Activated CD8-positive, alpha-beta memory T cell treated with anti-CD3 and anti-CD28 coated beads for 4 hours (primary cell): ENCODE results near the gene PPFIA4.

Source experiments
- DNase-seq, 2 donors: peaks; one replicate each; pipeline ENCODE4 v3.0.0-alpha.2; 2020; ENCODE audit warnings: low read depth in 2 of 2

Gene PPFIA4

DNA sequence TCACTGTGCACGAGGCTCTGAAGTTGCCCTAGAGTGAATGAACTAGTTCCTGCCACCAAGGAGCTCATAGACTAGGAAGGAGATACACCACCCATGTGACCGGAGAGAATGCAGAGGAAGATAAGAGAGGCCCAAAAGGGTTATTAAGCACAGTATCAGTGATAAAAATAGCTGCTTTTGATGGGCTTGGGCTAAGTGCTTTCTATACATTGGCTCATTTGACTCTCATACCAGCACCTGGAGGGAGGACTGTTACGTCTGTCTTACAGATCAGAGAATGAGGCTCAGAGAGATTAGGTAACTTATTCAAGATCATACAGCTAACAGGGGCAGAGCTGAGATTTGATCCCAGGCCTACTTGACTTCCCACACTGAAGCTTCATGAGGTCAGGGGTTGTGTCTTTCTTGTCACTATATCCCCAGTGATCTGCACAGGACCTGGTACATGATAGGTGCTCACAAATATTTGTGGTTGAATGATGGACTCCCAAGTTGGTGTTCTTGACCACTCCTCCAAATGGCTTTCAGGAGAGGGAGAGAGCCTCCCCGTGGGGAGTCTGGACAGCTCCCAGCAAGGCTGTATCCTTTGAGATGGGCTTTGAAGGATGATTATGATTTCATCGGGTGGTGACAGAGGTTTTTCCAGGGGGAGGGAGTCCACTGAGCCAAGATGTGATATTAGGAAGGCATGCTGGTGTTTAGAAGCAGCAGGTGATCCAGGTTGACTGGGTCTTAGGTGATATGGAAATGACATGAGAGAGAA is 14.4 kb downstream of the PPFIA4 start:
- no peak for DNase-seq

DNA sequence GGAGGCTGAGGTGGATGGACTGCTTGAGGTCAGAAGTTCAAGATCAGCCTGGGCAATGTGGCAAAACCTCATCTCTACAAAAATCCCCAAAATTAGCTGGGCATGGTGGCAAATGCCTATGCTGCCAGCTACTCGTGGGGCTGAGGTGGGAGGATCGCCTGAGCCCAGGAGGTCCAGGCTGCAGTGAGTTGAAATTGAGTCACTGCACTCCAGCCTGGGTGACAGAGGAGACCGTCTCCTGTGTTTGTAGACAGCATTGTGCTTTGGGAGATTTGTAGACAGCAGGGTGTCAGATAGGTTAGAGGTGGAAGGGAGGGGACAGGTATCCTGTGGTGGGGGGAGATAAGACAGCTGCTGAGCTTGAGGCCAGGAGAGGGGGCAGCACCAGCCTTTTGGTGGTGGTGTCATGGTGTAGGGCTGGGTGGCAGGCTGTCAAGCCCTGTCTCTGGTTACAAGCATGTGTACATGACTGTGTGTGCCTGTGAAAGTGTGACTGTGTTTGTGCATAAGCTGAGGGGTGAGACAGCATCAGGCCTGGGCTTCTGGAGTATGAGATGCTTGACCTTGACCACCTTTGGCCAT is 15.2 kb downstream of the PPFIA4 start:
- DNase-seq = no peak

DNA sequence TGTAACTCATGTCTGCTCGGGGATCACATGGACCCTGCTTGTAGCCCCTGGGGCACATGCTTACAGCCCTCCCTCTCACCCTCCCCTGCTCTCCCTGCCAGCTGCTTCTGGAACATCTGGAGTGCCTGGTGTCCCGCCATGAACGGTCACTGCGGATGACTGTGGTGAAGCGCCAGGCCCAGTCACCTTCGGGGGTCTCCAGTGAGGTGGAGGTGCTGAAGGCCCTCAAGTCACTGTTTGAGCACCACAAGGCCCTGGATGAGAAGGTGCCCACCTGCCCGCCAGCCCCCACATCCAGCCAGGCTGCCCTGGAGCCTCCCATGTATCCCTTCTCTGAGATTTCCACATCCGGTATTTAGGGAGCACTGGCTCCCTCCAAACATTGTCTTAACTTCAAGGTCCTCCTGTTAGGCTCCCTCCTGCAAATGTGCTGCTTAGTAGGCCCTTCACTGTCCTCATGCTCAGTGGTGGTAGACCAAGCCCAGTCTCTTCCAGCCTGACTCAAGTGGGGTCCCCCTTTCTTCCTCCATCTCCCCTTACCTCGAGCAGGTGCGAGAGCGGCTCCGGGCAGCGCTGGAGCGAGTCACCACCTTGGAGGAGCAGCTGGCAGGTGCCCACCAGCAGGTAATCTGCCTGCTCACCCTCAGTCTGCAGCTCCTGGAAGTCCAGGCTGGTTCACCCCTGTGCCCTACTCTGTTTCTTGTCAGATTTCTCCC is 17.7 kb downstream of the PPFIA4 start:
- DNase-seq = no peak

DNA sequence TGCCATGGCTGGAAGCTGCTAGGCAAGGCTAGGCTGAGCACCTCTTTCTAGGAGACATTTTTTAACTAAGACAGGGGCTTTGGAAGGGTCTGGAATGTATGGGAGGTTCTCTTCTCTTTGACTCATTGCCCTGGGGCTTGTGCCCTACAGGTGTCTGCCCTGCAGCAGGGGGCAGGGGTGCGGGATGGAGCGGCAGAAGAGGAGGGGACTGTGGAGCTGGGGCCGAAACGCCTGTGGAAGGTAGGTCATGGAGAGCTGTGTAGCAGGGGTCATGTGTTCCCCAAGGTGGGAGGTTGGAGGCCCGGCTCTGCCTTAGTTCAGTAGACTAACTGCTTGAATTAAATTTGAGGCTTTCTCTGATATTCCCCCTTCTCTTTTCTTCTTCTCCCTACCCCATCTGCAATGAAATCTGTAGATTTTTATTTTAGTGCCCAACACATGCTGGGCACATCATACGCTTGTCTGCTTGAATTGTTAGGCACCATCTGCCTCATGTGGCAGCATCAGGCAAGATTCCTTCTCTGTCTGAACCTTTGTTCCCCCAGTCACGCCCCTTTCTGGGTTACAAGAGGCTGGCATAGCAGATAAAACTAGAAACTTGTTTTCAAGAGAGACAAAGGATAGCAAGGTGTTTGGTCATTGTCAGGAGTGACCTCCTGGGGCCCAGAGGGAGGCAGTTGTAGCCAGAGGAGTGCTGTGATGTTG is 18.4 kb downstream of the PPFIA4 start:
- DNase-seq = no peak

DNA sequence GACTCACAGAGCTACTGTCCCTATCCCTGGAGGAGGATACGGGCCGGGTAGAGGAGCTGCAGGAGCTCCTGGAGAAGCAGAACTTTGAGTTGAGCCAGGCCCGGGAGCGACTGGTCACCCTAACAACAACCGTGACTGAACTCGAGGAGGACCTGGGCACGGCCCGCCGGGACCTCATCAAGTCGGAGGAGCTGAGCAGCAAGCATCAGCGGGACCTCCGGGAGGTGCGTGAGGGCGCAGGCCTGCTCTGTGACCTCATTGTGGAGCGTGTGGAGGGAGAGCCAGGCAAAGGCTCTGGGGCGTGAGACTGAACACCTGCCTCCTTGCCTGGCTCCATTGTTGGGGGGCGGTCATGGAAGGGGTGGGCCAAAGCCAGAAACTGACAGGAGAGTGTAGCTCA is 19.0 kb downstream of the PPFIA4 start:
- no peak for DNase-seq

DNA sequence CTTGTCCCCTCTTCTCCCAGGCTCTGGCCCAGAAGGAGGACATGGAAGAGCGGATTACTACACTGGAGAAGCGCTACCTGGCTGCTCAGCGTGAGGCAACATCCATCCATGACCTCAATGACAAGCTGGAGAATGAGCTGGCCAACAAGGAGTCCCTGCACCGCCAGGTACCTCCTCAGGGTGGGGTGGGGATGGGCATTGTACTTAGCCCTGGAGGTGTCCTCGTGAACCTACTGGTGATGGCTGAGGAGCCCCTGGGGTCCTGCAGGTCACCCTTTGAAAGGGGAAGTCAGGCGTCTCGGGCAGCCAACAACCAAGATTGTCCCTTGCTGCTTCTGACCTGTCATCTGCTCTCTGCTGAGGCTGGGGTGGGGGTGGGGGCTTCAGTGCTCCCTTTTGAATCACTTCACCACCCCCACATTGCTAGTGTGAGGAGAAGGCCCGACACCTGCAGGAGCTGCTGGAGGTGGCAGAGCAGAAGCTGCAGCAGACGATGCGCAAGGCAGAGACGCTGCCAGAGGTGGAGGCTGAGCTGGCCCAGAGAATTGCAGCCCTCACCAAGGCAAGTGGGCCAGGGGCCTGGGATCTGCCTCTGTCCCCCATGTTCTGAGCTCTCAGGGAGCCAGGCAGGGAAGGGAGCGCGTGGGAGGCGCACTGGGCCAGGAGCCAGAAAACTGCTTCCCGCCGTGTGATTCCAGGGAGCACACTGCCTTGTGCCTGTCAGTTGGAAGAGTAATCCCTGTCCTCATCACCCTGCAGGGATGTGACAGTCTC is 19.7 kb downstream of the PPFIA4 start:
- DNase-seq = no peak

DNA sequence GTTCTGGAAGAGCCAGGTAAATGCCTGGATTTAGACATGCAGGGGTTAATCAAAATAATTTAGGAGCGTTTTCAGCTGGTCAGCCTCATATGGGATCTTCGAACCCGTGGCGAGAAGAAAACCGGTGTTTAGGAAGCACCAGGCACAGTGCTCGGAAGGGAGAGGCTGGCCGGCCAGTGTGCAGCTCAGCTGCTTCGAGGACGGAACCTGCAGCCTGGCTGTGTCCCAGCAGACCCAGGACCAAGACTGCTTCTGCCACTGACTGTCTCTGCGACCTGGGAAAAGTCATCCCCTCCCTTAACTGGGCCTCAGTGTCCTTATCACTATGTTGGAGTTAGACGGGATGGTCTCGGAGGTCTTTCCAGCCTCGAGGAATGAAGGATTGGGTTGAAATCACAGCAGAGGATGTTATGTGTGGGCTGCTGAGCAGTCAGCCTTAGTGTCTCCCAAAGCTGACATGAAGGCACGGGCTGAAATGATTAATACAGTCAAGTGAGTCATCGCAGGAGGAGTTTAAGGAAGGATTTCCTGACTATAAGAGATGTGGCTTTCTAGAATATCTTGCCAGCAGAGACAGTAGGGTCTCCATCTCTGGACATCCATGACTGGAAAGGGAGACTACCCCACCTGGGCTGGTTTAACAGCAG is 20.8 kb downstream of the PPFIA4 start:
- DNase-seq = no peak

DNA sequence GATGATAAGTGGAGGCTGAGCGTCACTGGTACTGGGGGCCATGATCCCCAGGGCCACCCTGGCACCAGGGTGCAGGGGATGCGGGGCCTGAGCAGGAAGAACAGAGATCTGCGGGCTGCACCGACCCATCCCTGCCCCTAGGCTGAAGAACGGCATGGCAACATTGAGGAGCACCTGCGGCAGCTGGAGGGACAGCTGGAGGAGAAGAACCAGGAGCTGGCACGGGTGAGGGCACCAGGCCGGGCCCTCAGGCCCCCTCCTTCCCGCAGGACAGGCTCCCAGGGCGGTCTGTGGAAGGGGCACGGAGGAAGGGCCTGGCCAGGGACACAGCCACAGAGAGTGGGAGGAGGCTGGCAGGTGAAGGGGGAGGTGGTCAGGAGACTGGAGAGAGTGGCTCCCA is 21.8 kb downstream of the PPFIA4 start:
- DNase-seq = no peak

DNA sequence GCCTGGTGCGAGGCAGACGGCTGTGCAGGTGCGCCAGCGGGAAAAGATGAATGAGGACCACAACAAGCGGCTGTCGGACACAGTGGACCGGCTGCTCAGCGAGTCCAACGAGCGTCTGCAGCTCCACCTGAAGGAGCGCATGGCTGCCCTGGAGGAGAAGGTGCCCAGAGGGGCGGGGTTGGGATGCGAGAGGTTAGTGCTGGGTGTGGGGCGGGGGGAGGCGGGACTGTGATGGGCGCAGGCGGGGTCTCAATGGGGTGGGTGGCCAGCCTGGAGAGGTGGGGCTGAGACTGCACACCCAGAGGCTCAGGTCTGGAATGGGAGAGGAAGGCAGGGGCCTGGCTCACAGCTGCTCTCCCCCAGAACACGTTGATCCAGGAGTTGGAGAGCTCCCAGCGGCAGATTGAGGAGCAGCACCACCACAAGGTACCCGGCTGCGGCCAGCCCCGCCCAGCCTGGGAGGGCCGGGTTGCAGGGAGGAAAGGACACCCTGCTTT is 22.3 kb downstream of the PPFIA4 start:
- DNase-seq = no peak

DNA sequence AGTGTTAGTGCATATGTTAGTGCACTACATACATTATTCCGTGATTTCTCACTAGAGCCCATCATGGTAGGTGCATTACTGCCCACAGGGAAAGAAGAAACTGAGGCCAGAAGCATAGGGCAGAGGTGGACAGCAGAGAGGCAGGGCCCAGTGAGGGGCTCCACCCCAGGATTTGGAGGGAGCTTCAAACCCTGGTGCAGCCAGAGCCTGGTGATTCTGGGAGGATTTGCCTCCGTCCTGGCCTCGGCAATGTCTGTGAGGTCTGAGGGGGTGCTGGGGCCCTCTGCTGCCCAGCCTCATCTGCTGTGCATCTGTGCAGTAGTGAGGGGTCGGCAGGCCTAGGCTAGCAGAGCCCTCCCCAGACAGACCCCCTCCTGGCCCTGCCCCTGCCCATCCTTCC is 22.8 kb downstream of the PPFIA4 start:
- DNase-seq = no peak

DNA sequence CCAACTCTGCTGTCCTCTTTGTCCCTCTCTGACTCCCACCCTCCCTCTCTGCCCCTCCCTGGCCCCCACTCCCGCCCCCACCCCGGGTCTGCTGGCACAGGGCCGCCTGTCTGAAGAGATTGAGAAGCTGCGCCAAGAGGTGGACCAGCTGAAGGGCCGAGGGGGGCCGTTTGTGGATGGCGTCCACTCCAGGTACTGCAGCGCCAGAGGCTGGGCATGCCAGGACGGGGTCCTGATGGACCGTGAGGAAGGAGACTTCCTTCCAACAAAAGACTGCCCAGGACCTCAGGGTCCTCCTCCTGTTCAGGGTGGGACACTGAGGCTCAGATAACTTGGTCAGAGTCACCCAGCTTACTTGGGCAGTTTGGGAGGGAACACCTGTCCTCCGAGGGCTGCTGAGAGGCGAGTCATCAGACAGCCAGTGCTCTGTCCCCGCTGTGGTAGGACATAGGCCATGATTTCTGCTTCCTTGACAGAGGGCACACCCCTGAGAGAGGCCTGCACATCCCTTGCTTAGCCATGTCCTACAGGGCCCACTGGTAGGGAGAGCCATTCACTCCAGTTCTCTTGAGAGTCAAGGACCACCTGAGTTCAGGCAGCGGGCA is 23.4 kb downstream of the PPFIA4 start:
- DNase-seq = no peak

DNA sequence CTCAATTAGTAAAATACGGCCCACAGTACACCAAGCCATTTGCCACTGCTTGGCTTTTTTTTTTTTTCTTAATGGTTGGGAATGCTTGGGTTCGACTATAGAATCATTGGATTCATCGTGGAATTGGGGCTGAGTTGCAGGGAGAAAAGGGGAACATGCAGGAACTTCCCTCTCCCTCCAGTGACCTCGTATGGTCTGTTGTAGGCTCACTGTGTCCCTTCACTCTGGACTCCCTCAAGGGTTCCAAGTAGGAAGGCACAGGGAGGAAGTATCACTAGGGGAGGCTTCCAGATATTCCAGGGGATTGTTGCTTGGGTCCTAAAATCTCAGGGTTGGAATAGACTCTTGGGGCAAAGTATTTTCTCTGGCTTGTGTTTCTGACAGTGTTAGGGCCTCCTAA is 24.5 kb downstream of the PPFIA4 start:
- DNase-seq = no peak

DNA sequence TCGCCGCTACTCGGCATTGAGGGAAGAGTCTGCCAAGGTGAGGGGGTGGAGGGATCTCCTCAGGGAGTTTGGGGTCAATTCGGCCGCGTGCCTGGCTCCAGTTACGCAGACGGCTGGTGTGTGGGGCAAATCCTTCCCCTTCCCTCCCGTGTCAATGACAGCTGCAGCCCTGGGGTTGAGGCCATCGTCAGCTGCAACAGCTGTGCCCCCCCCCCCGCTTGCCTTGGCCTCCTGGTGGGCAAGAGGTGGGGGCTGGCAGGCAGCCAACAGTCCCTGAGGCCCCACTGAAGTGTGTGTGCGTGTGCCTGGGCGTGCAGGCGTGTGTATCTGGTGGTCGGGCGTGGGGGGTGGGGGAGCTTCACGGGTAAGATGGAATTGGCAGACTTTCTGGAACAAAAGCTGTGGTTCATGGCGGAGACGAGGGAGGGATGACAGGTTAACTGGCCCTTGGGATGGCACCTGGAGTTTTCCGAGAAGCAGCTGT is 25.6 kb downstream of the PPFIA4 start:
- DNase-seq = no peak

DNA sequence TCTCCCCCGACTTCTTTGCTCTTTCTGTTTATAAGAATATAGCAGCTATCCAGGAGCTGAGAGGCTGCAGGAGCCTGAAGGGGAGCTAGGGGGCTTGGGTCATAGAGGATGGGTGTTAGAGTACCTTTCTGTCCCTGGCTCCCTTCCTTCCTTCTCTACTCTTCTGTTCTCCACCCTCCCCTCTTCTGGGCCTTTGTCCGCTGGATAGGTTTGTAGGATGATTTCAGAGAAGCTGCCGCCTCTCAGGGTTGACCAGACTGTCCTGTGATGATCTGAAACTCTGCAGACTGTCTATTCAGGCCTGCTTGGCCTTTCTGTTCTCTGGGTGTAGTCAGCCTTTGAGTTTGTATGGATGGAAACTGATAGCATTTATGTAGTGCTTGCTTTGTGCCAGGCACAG is 26.3 kb downstream of the PPFIA4 start:
- no peak for DNase-seq

DNA sequence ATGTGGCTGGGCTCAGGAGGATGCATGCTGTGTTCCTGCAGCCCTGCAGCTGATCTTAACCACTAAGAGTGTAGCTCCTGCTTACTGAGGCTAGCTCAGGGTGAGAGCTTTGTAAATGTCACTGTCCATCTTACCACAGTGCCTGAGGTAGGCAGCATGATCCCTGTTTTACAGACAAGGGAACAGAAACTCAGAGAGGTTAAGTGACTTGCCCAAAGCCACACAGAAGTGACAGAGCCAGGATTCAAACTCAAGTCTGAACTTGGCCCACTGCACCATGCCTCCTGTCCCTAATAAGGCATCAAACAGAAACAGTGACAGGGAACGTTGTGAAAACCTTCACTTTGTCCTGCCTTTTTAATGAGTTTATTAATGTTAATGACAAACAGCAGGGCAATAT is 27.9 kb downstream of the PPFIA4 start:
- no peak for DNase-seq

DNA sequence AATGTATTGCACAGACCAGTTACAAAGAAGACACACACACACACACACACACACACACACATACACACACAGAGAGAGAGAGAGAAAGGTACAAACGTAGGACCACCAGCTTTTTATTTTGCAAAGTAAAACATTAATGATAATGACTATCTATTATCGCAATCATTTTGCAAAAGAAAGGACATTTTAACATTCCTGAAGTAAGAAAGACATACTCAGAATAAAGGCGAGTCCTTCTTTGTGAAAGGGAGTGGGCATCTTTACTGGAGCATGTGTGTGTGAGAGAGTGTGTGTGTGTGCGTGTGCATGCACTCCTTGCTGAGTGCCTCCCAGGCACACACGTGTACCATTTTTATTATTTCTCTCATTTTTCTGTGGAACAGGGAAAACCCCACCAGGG is 28.4 kb downstream of the PPFIA4 start:
- no peak for DNase-seq

DNA sequence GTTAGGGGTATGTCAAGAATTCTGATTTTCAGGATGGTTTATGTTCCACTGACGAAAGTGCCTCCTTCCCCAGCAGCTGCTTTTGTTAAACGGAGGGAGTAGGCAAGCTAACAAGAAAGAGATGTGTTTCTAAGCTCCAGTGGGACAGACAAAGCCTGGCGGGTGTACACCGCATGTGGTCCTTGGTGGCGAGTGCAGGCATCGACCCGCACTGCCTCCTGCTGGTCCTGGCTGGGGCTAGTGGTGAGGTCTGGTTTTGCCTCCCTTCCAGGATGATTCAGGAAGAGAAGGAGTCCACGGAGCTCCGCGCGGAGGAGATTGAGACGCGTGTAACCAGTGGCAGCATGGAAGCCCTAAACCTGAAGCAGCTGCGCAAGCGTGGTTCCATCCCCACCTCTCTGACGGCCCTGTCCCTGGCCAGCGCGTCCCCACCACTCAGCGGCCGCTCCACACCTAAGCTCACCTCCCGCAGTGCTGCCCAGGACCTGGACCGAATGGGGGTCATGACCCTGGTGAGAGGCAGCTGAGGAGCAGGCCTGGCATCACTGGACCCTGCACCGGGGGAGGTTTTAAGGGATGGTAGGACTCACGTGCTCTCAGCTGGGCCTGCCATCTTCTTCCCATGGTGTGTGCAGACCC is 29.0 kb downstream of the PPFIA4 start:
- DNase-seq = no peak

DNA sequence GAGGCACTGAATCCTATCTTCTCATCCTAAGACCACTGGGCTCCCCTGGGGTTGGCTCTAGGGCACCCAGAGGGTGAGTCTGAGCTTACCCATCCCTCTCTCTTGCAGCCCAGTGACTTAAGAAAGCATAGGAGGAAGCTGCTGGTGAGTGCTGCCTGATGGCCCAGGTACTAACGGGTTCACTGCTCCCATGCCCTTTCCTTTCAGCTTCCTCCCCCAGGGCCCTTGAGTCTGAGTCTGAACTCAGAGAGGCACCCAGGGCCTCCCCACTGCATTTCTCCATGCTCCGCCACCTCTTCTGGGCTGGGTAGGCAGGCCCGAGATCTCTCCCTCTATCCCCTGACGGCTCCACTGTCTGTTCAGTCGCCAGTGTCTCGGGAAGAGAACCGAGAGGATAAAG is 29.7 kb downstream of the PPFIA4 start:
- no peak for DNase-seq

DNA sequence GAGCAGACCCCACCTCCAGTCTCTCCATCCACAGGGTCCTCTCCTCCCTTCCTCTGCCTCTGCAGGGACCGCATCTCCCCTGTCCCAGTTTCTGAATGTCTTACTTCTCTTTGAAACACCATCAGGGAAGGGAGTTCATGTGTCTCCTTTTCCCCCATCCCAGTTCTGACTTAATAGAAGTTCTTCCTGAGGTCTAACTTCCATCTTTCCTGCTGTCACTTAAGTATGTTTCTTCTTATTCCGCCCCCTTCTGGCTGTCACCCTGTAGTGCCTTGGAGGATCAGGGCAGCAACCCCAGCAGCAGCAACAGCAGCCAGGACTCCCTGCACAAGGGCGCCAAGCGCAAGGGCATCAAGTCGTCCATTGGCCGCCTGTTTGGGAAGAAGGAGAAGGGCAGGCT is 30.2 kb downstream of the PPFIA4 start:
- DNase-seq = no peak
